ENCODE results near the gene WNK3. TPM values are rescaled to one million over a fixed set of nuclear protein-coding genes. Genes with fewer than 3 reads are reported as not detected.

The WNK3 gene
- total RNA-seq, 1 donor from 2014 or later = 19.7 TPM

DNA sequence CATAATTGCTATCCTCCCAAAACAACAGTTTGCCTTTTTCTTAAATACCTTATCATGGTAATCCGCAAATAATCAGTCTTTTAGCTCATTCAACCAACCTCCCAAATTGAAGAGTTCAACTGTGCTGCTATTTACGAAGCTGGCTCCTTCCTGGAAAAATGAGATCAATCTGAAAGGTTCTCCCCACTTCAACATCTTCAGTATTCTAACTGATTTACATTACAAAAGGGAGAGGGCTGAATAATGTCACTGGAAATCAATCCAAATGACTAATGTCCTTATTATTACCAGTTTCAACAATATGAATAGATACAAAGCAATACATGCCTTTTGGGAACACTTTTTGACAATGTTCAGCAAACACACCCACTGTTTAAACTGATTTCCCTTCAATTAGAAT, 86.2 kb downstream of the WNK3 start:
- TF ChIP-seq, protein P1, sequence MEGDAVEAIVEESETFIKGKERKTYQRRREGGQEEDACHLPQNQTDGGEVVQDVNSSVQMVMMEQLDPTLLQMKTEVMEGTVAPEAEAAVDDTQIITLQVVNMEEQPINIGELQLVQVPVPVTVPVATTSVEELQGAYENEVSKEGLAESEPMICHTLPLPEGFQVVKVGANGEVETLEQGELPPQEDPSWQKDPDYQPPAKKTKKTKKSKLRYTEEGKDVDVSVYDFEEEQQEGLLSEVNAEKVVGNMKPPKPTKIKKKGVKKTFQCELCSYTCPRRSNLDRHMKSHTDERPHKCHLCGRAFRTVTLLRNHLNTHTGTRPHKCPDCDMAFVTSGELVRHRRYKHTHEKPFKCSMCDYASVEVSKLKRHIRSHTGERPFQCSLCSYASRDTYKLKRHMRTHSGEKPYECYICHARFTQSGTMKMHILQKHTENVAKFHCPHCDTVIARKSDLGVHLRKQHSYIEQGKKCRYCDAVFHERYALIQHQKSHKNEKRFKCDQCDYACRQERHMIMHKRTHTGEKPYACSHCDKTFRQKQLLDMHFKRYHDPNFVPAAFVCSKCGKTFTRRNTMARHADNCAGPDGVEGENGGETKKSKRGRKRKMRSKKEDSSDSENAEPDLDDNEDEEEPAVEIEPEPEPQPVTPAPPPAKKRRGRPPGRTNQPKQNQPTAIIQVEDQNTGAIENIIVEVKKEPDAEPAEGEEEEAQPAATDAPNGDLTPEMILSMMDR (IDR thresholded peaks at IDR 0.05; ENCODE audit: partially characterized antibody, unreplicated experiment) = no peak
- H3K4me1 Mint-ChIP-seq (ENCODE audit: low read depth, unreplicated experiment) = no peaks in the 10 kb centered on the region
- no peak overlapping the region for H3K27ac Mint-ChIP-seq (ENCODE audit: unreplicated experiment)
- H3K27me3 Mint-ChIP-seq (ENCODE audit: unreplicated experiment) = no peaks in the 10 kb centered on the region
- no peak overlapping the region for H3K4me3 Mint-ChIP-seq (ENCODE audit: unreplicated experiment)
- H3K9me3 Mint-ChIP-seq (ENCODE audit: unreplicated experiment) = no peaks in the 10 kb centered on the region
- DNase-seq = no peak
- H3K36me3 Mint-ChIP-seq (ENCODE audit: unreplicated experiment) = no peaks in the 10 kb centered on the region

DNA sequence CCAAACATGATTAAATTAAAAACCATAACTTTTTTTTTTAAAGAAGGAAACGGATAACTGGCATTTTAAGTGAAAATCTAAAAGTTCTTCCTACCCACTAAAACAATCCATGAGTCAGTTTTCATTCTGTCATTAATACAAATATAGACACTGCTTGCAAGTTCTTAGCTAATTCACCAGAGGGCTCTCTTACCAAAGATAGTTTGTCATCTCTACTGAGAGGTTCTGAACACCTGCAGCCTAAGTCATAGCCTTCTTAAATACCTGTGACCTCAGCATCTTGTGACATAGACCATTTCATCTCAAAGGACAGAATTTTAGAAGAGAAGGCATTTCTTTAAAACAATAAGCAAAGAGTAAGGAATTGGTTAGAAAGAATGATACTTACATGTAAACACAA, 109.5 kb downstream of the WNK3 start:
- H3K27ac Mint-ChIP-seq (ENCODE audit: unreplicated experiment) = no peak overlapping the region
- H3K27me3 Mint-ChIP-seq (ENCODE audit: unreplicated experiment) = no peaks in the 10 kb centered on the region
- H3K36me3 Mint-ChIP-seq (ENCODE audit: unreplicated experiment) = no peaks in the 10 kb centered on the region
- H3K4me3 Mint-ChIP-seq (ENCODE audit: unreplicated experiment) = no peak overlapping the region
- H3K9me3 Mint-ChIP-seq (ENCODE audit: unreplicated experiment) = no peaks in the 10 kb centered on the region
- TF ChIP-seq, protein P1 (IDR thresholded peaks at IDR 0.05; ENCODE audit: partially characterized antibody, unreplicated experiment) = no peak
- no peaks in the 10 kb centered on the region for H3K4me1 Mint-ChIP-seq (ENCODE audit: low read depth, unreplicated experiment)
- DNase-seq = no peak

- no peaks in the 10 kb centered on the region for H3K4me1 Mint-ChIP-seq (ENCODE audit: low read depth, unreplicated experiment)
- H3K9me3 Mint-ChIP-seq (ENCODE audit: unreplicated experiment) = no peaks in the 10 kb centered on the region
- H3K36me3 Mint-ChIP-seq (ENCODE audit: unreplicated experiment) = no peaks in the 10 kb centered on the region
- H3K4me3 Mint-ChIP-seq (ENCODE audit: unreplicated experiment) = no peak overlapping the region
- no peak for DNase-seq
- no peaks in the 10 kb centered on the region for H3K27me3 Mint-ChIP-seq (ENCODE audit: unreplicated experiment)
- TF ChIP-seq, protein P1 (IDR thresholded peaks at IDR 0.05; ENCODE audit: partially characterized antibody, unreplicated experiment) = no peak
- no peak overlapping the region for H3K27ac Mint-ChIP-seq (ENCODE audit: unreplicated experiment)
Measured at GRCh38 chrX:54246866-54247265, 111.0 kb downstream of the WNK3 start.

DNA sequence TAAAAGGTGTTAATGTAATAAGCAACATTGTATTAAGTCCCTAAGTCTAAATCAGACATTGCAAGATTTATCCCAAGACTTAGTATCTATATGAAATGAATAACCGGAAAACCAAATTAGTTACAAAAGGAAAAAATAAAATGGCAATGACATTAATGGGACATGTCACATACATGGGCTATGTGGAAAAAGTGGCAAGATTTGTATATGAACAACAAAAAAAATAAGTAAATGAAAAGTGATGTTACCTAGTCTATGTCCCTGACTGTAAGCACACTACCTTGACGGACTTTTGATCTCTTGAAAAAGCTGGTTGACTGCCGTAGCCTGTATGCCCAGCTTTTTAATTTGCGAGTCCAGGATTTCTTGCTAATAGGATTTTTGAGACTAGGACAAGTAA, 119.3 kb downstream of the WNK3 start:
- DNase-seq = no peak
- TF ChIP-seq, protein P1 (IDR thresholded peaks at IDR 0.05; ENCODE audit: partially characterized antibody, unreplicated experiment) = no peak
- Mint-ChIP-seq H3K27me3 (ENCODE audit: unreplicated experiment) (no peaks in the 10 kb centered on the region), H3K4me3 (ENCODE audit: unreplicated experiment) (no peak overlapping the region), H3K36me3 (ENCODE audit: unreplicated experiment) (no peaks in the 10 kb centered on the region), H3K9me3 (ENCODE audit: unreplicated experiment) (no peaks in the 10 kb centered on the region), H3K27ac (ENCODE audit: unreplicated experiment) (no peak overlapping the region), H3K4me1 (ENCODE audit: low read depth, unreplicated experiment) (no peaks in the 10 kb centered on the region)

GRCh38 chrX:54237014-54237413, 120.8 kb downstream of the WNK3 start:
- H3K36me3 Mint-ChIP-seq (ENCODE audit: unreplicated experiment) = no peaks in the 10 kb centered on the region
- no peak for DNase-seq
- H3K4me3 Mint-ChIP-seq (ENCODE audit: unreplicated experiment) = no peak overlapping the region
- H3K9me3 Mint-ChIP-seq (ENCODE audit: unreplicated experiment) = no peaks in the 10 kb centered on the region
- H3K27me3 Mint-ChIP-seq (ENCODE audit: unreplicated experiment) = no peaks in the 10 kb centered on the region
- TF ChIP-seq, protein P1 (IDR thresholded peaks at IDR 0.05; ENCODE audit: partially characterized antibody, unreplicated experiment) = no peak
- H3K4me1 Mint-ChIP-seq (ENCODE audit: low read depth, unreplicated experiment) = no peaks in the 10 kb centered on the region
- no peak overlapping the region for H3K27ac Mint-ChIP-seq (ENCODE audit: unreplicated experiment)

Measured in glutamatergic neuron (in vitro differentiated cells).